Right ventricle myocardium superior (tissue), 1 donor: ENCODE measurements around the gene DCT. TPM values are rescaled to one million over a fixed set of nuclear protein-coding genes. Genes with fewer than 3 reads are reported as not detected.
A peak's percentile ranks its signal among the peaks of the same experiment; 100 is the strongest.

Source experiments
- ATAC-seq: fragments of 200-7000 bp; cut with Tn5 transposase; one replicate; pipeline ENCODE4 v1.9.1; 2020; ENCODE audit warnings: mild to moderate bottlenecking; ENCODE audit not compliant: poor library complexity
- DNase-seq: peaks from one replicate; pipeline ENCODE4 v3.0.0-alpha.2; 2020
- intact Hi-C: fragments of 100-400 bp; cut with DNase I; formaldehyde crosslinking; loops from one replicate; pipeline ENCODE4 v1.11.2; 2022
- total RNA-seq: library from RNA; stranded (reverse); fragmentation: NEBNext Ultra II Directional; extraction: Animal tissue kit (Norgen Biotek cat#: 25700); gene quantifications from one replicate; pipeline ENCODE4 v1.2.1, GENCODE V29; 2021
- donor health status: DM: no; HTN: yes; CAD: no; lungs with severe emphysema.

The DCT gene
- total RNA-seq, 1 donor from 2014 or later: 0.22 TPM

DNA sequence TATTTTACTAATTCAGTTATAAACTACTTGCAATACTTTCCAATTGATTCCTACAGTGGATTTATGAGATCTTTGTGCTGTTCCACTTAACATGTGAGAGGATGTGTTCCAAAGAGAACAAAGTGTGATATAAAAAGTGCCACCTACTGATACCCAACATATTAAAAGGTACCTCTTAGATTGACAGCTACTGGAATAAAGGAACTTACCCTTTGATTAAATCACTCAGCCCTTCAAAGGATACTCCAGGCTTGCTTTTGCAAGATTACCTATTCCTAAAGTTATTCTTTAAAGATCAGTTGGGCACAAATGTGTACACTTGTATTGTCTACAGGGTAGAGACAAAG is 65.9 kb downstream of the DCT start:
- DNase-seq: no peak
- intact Hi-C loops: no loop called here
- ATAC-seq: no peak

DNA sequence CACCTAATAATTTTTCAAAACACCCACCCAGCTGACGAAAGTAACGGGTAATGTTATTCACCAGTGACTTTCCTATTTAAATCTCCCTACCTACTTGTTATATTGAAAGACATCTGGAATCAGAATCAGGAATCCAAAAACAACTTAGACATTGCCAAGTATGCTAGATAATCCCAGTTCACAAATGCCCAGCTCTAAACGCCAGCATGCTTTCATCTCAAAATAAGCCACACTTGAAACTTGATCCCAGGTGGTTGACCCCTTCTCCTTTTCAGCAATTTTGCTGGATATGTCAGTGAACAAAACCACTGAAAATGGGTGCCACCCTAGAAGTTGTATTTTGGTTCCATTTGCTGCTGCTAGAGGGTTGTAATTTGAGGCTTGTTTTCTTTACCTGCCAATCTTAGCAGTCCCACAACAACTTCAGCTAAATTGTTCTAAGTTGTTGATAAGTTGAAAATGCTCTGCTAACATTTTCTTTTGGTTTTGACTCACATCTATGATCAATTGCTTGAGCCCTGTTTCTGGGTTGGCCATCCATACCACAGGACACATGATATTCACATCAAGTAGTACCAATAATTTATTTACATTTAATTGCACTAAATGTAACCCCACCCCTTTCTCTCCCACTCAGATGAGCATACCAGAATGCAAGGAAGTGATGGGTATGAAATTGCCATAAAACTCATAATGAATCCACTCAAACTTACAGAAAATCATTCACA is 66.4 kb downstream of the DCT start:
- ATAC-seq: no peak
- intact Hi-C loops: no loop called here

DNA sequence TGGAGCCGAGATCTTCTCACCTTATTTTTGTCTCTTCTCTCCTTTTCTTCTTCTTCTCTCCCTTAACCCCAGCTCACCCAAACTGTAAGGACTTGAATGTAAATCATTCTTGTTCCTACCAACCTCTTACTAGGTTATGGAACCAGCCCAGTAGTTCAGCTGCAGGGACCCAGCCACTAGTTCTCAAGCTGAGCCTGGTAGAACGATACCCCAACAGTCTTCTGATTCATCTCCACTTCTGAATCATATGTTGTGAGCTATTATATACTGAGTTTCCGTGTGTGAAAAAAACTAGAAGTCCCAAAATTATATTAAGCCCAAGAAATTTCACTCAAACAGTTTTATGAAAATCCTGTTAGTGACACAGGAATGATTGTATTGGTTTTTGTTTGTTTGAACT is 67.7 kb downstream of the DCT start:
- ATAC-seq (no peak), DNase-seq (no peak)
- intact Hi-C loops: no loop called here

More for the DNA sequence above, 66.4 kb downstream of the DCT start:
- DNase-seq: no peak

DNA sequence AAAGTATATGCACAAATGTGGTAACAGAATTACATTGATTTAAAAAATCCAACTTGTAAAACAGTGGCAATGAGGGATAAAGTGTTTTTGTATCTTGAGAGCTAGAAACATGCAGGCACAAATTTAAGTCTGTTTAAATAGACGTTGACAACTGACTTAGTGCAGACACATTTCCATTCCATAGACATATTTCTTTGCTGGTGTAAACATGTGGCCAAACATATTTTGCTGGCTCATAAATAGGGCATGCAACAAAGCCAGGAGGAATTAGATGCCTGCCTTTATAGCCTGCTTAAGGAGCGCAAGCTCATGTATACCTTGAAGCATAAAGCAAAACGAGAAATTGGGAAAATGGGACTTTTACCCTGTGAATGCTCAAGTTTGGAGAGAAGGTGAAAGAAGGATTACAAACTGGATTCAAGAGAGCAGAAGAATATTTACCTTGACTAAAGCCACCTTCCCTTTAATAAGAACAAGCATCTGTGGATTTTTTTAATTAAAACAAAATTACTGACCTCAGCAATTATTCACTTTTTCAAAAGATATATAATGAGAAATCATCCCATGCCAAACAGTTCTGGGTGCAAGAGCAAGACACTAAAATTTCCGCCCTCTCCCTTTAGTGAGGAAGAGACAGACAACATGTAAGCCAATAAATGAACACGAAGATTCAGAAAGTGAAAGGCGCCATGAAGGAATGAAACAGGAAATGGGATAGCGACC is 71.0 kb downstream of the DCT start:
- ATAC-seq: no peak
- DNase-seq: no peak
- intact Hi-C loops: no loop called here

DNA sequence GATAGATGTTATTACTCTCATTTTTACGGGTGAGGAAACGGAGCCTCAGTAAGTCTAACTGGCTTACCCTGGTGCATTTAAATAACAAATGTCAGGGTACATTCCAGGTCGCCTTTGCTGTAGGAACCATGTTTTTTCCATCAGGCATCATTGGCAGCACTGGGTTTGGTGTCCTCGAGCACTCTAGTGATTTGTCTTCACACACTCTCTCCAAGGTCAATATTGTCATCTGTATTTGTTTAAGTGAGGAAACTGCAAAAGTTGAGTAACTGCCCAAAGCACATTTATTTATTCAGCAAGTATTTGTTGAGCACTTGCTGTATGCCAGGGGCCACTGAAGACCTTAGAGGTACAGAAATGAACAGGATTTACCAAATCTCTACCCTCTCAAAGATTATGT is 78.6 kb downstream of the DCT start:
- no peak for ATAC-seq
- intact Hi-C loops: no loop called here
- no peak for DNase-seq

DNA sequence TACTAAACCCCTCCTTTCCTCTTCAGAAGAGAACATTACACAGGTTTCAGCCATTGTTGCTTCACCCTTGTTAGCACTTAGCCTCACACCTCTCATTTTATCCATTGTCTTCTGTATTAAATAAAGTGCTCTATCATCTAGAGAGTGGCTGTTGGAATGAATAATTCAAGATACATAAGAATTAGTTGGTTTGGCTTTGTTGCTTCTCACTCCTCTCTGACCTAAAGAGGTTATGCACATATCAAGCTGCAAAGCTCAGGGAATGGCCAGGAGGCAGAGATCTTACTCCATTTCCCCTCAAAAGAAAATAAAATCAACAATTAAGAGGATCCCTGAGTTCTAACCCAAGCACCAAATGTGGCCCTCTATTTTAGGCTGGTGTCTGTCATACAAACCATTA is 79.7 kb downstream of the DCT start:
- intact Hi-C loops: no loop called here
- DNase-seq: no peak
- no peak for ATAC-seq

DNA sequence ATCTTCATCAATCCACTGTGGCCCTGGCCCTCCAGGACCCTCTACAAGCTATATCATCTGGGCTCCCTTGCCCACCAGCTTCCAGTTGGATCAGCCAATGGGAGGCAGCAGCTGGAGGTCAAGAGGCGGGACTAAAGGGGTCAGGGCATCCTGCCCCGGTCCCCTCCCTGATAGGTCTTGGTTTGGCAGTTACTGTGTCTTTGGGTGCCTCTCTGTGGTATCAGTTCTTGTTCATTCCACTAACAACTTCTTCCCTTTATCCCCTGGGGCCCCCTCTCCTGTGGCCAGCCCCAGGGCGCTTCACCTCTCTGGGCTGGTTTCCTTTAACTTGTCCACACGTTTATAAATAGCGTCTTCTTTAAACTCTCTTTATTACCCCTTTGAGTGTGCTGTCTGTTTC is 83.6 kb downstream of the DCT start:
- ATAC-seq (peak; percentile 82), DNase-seq (no peak)
- intact Hi-C loops: no loop called here

DNA sequence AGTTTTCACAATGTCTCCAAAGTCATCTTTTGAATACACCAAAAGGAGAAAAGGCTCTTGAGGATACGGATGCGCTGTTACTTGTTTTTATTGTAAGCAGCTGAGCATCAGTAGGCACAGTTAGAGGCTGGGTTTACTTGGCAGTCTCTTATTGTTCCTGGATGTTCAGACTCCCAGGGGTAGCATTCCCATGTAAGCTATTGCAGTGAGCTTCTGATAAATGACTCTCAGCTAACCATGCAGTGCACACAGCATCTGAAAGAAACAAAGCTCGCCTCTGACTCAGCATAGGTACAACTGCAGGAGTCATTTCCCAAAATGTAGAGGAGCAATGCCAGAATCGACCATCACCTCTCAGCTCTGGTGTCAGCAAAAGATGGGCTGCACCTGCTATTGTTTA is 84.8 kb downstream of the DCT start:
- intact Hi-C loops: no loop called here
- ATAC-seq: no peak
- no peak for DNase-seq

DNA sequence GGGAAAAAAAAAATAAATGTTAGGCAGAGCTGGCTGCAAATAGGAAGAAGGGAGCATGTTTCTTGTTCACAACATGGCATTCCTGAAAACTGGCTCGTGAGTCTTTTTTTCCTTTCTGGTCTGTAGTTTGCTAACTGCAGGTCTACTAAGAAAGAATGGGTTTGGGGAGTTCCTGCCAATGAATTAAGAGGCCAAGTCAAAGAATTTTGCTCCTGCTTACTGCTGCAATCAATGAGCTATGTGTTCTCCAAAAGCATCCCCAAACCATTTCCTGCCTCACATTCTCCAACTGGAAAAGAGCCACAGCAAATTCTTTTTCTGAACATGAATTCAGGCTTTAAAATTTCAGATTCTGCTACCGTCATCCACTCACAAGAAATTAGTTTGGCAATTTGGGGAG is 88.6 kb downstream of the DCT start:
- no peak for DNase-seq
- ATAC-seq: no peak
- intact Hi-C loops: no loop called here

DNA sequence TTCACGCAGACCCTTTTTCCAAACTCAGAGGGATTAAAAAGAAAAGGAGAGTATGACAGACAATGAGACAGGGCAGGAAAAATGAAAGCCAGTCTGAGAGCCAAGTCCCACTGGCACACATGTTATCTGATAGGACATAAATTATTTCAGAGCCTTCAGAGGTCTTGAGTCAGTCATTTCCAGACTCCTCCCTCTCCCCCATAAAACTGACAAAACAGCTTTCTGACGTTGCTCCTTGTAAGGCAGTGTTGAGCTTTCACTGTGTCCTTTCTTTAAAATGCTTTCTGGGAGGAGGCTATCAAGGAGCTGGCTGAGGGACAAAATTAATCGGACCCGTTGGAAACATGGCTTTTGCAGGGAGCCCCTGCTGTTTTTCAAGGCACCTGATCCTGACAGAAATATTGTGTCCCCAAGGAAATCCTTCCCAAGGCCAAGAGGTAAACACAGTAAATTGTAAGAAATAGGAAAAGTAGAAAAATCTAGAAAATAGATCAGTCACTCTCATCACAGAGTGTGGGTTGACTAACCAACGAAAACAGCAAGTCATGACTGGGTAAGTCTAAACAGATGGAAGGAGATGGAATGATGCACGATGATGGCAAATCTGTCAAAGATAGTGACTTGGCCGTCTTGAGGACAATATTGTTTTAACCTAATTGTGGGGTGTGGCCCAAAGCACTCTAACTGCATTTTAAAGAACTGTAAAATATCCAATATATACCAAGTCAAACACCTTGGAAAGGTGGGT is 89.7 kb downstream of the DCT start:
- no peak for ATAC-seq

DNA sequence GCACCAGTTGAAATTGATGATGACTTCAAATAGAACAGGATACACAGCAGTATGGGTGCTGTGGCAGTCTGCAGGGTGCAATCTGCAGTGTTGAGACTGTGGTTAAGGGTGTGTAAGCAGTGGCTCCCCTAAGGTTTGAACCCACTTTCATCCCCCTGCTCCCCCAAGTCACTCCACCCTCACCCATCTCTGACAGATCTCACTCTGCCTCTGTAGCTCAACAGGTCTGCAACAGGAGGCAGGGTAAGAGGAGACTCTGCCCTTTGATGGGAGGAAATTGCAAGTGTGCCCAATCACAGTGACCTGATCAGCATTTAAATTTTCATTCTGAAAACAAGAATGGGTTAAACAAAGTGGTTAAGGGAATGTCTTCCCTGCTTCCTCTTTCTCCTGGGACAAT is 92.4 kb downstream of the DCT start:
- intact Hi-C loops: no loop called here
- ATAC-seq: no peak
- no peak for DNase-seq

More for the DNA sequence above, 89.7 kb downstream of the DCT start:
- no peak for DNase-seq
- intact Hi-C loops: no loop called here

Other genes starting within 250 kb of the DCT start
- 4.5 TPM for gene TGDS, start 116.5 kb upstream of the DCT start, total RNA-seq
- gene GPR180, start 122.2 kb upstream of the DCT start, total RNA-seq: 5.5 TPM
- not detected for gene SOX21, start 232.9 kb upstream of the DCT start, total RNA-seq